Measurements from ENCODE around the gene MTUS2. TPM values are rescaled to one million over a fixed set of nuclear protein-coding genes. Genes with fewer than 3 reads are reported as not detected.

MTUS2 gene
- polyA plus RNA-seq, 1 donor from 2014 or later: 4.4 TPM

- Histone ChIP-seq H4K20me1 (ENCODE audit: insufficient read depth) (no peaks in the 10 kb centered on the region), H3K27ac (ENCODE audit: low read length) (no peak overlapping the region), H3K4me2 (ENCODE audit: low read length) (no peak overlapping the region), H2AFZ (ENCODE audit: low read depth, low read length) (no peak overlapping the region), H3K9me3 (ENCODE audit: low read length) (no peaks in the 10 kb centered on the region), H3K27me3 (ENCODE audit: insufficient read depth, low read depth, low read length) (no peaks in the 10 kb centered on the region), H3K36me3 (ENCODE audit: insufficient read depth, low read length) (no peaks in the 10 kb centered on the region), H3K79me2 (replicated peaks; ENCODE audit: insufficient read depth, low read length) (no peaks in the 10 kb centered on the region), H3K4me3 (ENCODE audit: low read length) (no peak overlapping the region), H3F3A (ENCODE audit: insufficient read depth, low read length, poor library complexity, severe bottlenecking) (no peaks in the 10 kb centered on the region), H3K9me2 (ENCODE audit: insufficient read depth, low read length) (no peaks in the 10 kb centered on the region), H3K9ac (ENCODE audit: low read length) (no peak overlapping the region)
- TF ChIP-seq SMC3 (conservative IDR thresholded peaks at IDR 0.05; ENCODE audit: poor library complexity): no peak
- TF ChIP-seq POLR2AphosphoS5 (IDR thresholded peaks at IDR 0.05): no peak
- no peak for TF ChIP-seq EZH2 (IDR thresholded peaks at IDR 0.05; ENCODE audit: borderline replicate concordance, insufficient read depth, low read length, poor library complexity, severe bottlenecking)
- TF ChIP-seq MXI1 (conservative IDR thresholded peaks at IDR 0.05; ENCODE audit: poor library complexity, severe bottlenecking): no peak
- TF ChIP-seq REST (IDR thresholded peaks at IDR 0.05; ENCODE audit: borderline replicate concordance): no peak
- no peak for TF ChIP-seq RAD21 (conservative IDR thresholded peaks at IDR 0.05)
- no peak for TF ChIP-seq TAF1 (IDR thresholded peaks at IDR 0.05; ENCODE audit: low read depth)
- no peak for TF ChIP-seq CTCF (IDR thresholded peaks at IDR 0.05; ENCODE audit: poor library complexity, severe bottlenecking)
- no peak for TF ChIP-seq EP300 (conservative IDR thresholded peaks at IDR 0.05; ENCODE audit: poor library complexity, severe bottlenecking)
Observed at GRCh38 chr13:29143847-29144246, 323.7 kb downstream of the MTUS2 start.

GRCh38 chr13:29154390-29154789, 334.3 kb downstream of the MTUS2 start:
- H3K9me3 ChIP-seq (ENCODE audit: low read length): no peaks in the 10 kb centered on the region

More at GRCh38 chr13:29154390-29154789, 334.3 kb downstream of the MTUS2 start:
- Histone ChIP-seq H3F3A (ENCODE audit: insufficient read depth, low read length, poor library complexity, severe bottlenecking) (no peaks in the 10 kb centered on the region), H3K9me2 (ENCODE audit: insufficient read depth, low read length) (no peaks in the 10 kb centered on the region), H3K79me2 (replicated peaks; ENCODE audit: insufficient read depth, low read length) (no peaks in the 10 kb centered on the region), H3K27me3 (ENCODE audit: insufficient read depth, low read depth, low read length) (no peaks in the 10 kb centered on the region), H3K36me3 (ENCODE audit: insufficient read depth, low read length) (no peaks in the 10 kb centered on the region), H2AFZ (ENCODE audit: low read depth, low read length) (no peak overlapping the region), H3K27ac (ENCODE audit: low read length) (no peak overlapping the region), H3K4me2 (ENCODE audit: low read length) (no peak overlapping the region), H3K9ac (ENCODE audit: low read length) (no peak overlapping the region), H4K20me1 (ENCODE audit: insufficient read depth) (no peaks in the 10 kb centered on the region), H3K4me3 (ENCODE audit: low read length) (no peak overlapping the region)
- TF ChIP-seq CTCF (IDR thresholded peaks at IDR 0.05; ENCODE audit: poor library complexity, severe bottlenecking): no peak

All from neural cell (in vitro differentiated cells).